Jurkat, Clone E6-1 (cell line): Measurements from ENCODE around the gene TSHZ3.

ENCODE experiments used
- DNase-seq: peaks from one replicate; pipeline ENCODE4 v3.0.0-alpha.2; 2011; ENCODE audit warnings: low read depth, low spot score
- H3K4me3 ChIP-seq: 2 replicates; pipeline ENCODE4 v1.5.1; 2011; ENCODE audit warnings: mild to moderate bottlenecking, low read length, control low read depth, moderate library complexity

Gene TSHZ3

GRCh38 chr19:31355665-31356289 is 6.5 kb upstream of the TSHZ3 start:
- no peak overlapping the region for H3K4me3 ChIP-seq
- no peak for DNase-seq

- no peak overlapping the region for H3K4me3 ChIP-seq
- DNase-seq = no peak
Measured at GRCh38 chr19:31354799-31355664, 5.8 kb upstream of the TSHZ3 start.

- no peak for DNase-seq
- H3K4me3 ChIP-seq = no peak overlapping the region
Measured at GRCh38 chr19:31354316-31354715, 5.1 kb upstream of the TSHZ3 start.

GRCh38 chr19:31353833-31354232 is 4.6 kb upstream of the TSHZ3 start:
- no peak for DNase-seq
- no peak overlapping the region for H3K4me3 ChIP-seq

- H3K4me3 ChIP-seq = no peak overlapping the region
- no peak for DNase-seq
Measured at GRCh38 chr19:31352782-31353651, 3.8 kb upstream of the TSHZ3 start.

GRCh38 chr19:31352296-31352781 is 3.1 kb upstream of the TSHZ3 start:
- H3K4me3 ChIP-seq = no peak overlapping the region
- no peak for DNase-seq

- DNase-seq = no peak
- H3K4me3 ChIP-seq = no peak overlapping the region
Measured at GRCh38 chr19:31351855-31352195, 2.6 kb upstream of the TSHZ3 start.

GRCh38 chr19:31351056-31351854 is 2.0 kb upstream of the TSHZ3 start:
- DNase-seq = no peak
- peak overlapping the region; percentile 48 for H3K4me3 ChIP-seq

- no peak for DNase-seq
- H3K4me3 ChIP-seq = peak overlapping the region; percentile 48
Measured at GRCh38 chr19:31350693-31351055, 1.4 kb upstream of the TSHZ3 start.

- no peak for DNase-seq
Measured at GRCh38 chr19:31350033-31350692, 927 bp upstream of the TSHZ3 start.

GRCh38 chr19:31348481-31349159 is 616 bp downstream of the TSHZ3 start:
- no peak for DNase-seq

More at GRCh38 chr19:31350033-31350692, 927 bp upstream of the TSHZ3 start:
- peak overlapping the region; percentile 48 for H3K4me3 ChIP-seq

GRCh38 chr19:31347828-31348392 is 1.3 kb downstream of the TSHZ3 start:
- no peak for DNase-seq
- peak overlapping the region; percentile 52; the same call in 1 of the 2 replicates for H3K4me3 ChIP-seq

More at GRCh38 chr19:31348481-31349159, 616 bp downstream of the TSHZ3 start:
- H3K4me3 ChIP-seq = peak overlapping the region; percentile 52

GRCh38 chr19:31347354-31347753 is 1.9 kb downstream of the TSHZ3 start:
- DNase-seq = no peak
- H3K4me3 ChIP-seq = no peak overlapping the region

- H3K4me3 ChIP-seq = no peak overlapping the region
- no peak for DNase-seq
Measured at GRCh38 chr19:31346184-31347059, 2.8 kb downstream of the TSHZ3 start.

- DNase-seq = no peak
- H3K4me3 ChIP-seq = no peak overlapping the region
Measured at GRCh38 chr19:31344403-31344802, 4.8 kb downstream of the TSHZ3 start.

GRCh38 chr19:31342926-31343325 is 6.3 kb downstream of the TSHZ3 start:
- H3K4me3 ChIP-seq = no peak overlapping the region

More at GRCh38 chr19:31342926-31343325, 6.3 kb downstream of the TSHZ3 start:
- DNase-seq = no peak
